HUES48 (cell line): ENCODE results near the gene CTNNBL1.

Experiments
- H3K27ac ChIP-seq: one replicate; pipeline ENCODE4 v1.7.0; 2013; ENCODE audit warnings: low read depth, low read length, inconsistent platforms
- H3K27me3 ChIP-seq: 2 replicates; pipeline ENCODE4 v1.6.1; 2013; ENCODE audit warnings: mild to moderate bottlenecking, low read length; ENCODE audit not compliant: control insufficient read depth, insufficient read depth
- H3K36me3 ChIP-seq: 2 replicates; pipeline ENCODE4 v1.6.1; 2013; ENCODE audit warnings: low read length; ENCODE audit not compliant: control insufficient read depth, insufficient read depth
- H3K4me1 ChIP-seq: 2 replicates; pipeline ENCODE4 v1.6.1; 2013; ENCODE audit warnings: mild to moderate bottlenecking, low read length; ENCODE audit not compliant: control insufficient read depth, insufficient read depth
- H3K4me3 ChIP-seq: 2 replicates; pipeline ENCODE4 v1.5.1; 2013; ENCODE audit warnings: mild to moderate bottlenecking, low read depth, low read length
- H3K9ac ChIP-seq: 2 replicates; pipeline ENCODE4 v1.6.1; 2013; ENCODE audit warnings: mild to moderate bottlenecking, low read depth, low read length, moderate library complexity
- H3K9me3 ChIP-seq: 2 replicates; pipeline ENCODE4 v1.6.1; 2013; ENCODE audit warnings: low read length; ENCODE audit not compliant: control insufficient read depth, insufficient read depth

Gene CTNNBL1

DNA sequence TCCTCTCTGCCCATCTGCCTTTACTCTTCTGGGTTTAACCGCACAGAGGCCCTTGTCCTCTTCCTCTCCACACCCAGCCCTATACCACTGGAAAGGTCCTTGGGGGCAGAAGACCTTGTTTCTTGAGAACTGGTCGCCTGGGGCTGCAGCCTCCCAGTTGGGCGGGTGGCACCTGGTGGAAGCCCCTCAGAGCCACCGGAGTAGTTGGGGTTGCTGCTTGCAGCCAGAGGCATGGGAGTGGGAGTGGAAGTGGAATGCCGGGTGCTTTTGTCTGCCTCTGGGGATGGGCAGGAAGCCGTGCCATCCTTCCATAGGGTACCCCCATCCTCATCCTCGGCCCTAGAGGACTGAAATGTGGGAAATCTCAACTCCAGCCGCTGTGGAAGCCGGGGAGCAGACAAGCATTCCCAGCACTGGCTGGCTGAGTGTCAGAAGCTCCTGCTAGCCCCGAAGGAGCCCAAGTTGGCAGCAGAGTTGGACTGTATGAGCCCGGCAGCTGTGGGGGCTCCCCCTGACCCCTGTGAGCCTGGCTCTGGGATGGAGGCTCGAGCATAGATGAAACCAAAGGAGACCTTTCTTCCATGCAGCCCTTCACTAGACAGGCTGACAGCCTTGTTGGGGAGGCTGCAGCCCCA, 210.3 kb downstream of the CTNNBL1 start:
- no peak overlapping the region for H3K9ac ChIP-seq
- H3K9me3 ChIP-seq, result no peaks in the 10 kb centered on the region
- H3K27ac ChIP-seq, result no peak overlapping the region
- peaks cover 21% of the 10 kb centered on the region for H3K4me1 ChIP-seq
- peaks cover 22% of the 10 kb centered on the region for H3K27me3 ChIP-seq
- no peak overlapping the region for H3K4me3 ChIP-seq
- no peaks in the 10 kb centered on the region for H3K36me3 ChIP-seq

DNA sequence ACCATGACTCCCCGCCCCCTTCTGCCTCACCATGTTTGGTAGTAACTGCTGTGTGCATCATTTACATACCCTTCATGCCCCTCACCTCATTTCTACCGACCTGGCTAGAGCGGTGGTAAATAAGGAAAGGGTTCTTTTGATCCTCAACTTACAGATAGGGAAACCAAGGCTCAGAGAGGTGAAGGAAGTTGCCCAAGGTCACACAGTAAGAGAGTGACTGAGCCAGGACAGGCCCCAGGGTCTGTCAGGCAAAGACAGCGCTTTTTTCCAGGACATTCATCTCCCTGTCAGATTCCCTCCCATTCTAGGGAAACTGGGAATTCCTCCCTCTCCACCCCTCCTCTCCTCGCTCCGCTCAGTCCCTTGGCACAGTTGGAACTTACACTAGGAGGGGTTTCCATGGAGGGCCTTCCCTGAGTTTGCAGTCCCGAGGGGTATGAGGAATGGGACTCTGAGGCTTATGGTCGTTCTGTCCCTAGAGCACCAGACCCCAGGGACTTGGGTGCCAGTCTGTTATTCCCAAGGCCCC, 211.1 kb downstream of the CTNNBL1 start:
- H3K36me3 ChIP-seq, result no peaks in the 10 kb centered on the region
- H3K4me1 ChIP-seq, result peaks cover 21% of the 10 kb centered on the region
- H3K9me3 ChIP-seq, result no peaks in the 10 kb centered on the region
- no peak overlapping the region for H3K27ac ChIP-seq
- H3K27me3 ChIP-seq, result peaks cover 22% of the 10 kb centered on the region
- H3K9ac ChIP-seq, result no peak overlapping the region
- H3K4me3 ChIP-seq, result no peak overlapping the region

DNA sequence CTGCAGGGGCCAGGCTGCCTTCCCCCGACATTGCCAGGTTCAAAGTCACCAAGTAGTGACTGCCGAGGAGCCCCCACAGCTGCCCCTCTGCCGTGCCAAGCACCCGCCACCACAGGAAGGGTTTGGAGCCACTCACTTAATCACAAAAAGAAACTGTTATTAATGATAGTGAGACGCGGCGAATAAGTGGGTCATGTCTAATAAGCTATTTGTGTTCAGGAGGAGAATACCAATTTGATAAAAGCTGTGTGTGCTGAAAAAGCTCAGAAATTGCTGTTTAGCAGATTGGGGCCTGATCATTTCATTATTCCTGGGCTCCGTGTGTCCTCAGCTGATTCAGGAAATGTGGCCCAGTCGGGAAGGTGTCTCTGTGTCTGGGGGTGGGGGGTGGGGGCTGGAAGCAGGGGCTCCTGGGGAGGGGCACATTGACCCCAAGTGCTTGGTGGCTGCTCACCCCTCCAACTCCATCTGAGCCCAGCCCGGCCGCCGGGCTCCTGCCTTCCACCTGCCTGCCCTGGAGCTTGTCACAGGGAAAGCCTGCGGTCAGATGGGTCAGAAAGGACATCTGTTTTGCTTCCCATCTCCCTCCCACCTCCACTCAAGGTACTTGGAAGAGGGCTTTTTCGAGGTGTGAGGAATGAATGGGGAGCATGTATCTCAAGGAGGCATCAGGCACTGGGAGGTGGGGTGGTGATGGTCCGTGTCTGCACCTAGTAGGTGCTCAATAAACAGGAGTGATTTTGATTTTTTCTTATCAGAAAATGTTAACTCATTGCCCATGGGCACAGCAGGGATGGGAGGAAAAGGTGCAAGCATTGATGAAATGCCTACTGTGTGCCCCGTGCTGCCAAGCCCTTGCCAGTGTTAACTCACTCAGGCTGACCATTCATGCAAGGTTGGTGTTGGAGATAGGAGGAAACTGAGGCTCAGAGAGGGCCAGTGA, 212.1 kb downstream of the CTNNBL1 start:
- no peak overlapping the region for H3K9ac ChIP-seq
- H3K27me3 ChIP-seq, result peaks cover 21% of the 10 kb centered on the region
- no peaks in the 10 kb centered on the region for H3K36me3 ChIP-seq
- no peaks in the 10 kb centered on the region for H3K9me3 ChIP-seq
- peaks cover 21% of the 10 kb centered on the region for H3K4me1 ChIP-seq
- no peak overlapping the region for H3K27ac ChIP-seq
- no peak overlapping the region for H3K4me3 ChIP-seq

DNA sequence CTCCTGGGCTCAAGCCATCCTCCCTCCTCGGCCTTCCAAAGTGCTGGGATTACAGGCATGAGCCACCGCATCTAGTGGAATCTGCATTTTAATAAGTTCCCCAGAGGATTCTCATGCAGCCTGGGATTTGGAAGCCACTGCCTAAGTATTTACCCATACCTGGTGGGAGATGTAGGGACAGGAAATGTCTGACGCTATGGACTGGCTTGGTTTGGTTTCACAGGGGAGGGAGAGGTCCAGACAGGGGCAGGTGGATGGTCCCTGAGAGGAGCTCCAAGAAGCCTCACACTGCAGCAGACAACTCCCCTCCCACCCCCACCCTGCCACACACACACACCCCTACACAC, 213.5 kb downstream of the CTNNBL1 start:
- peaks cover 16% of the 10 kb centered on the region for H3K27me3 ChIP-seq
- H3K4me1 ChIP-seq, result peaks cover 24% of the 10 kb centered on the region
- H3K4me3 ChIP-seq, result no peak overlapping the region
- H3K27ac ChIP-seq, result peak overlapping the region; percentile 74
- H3K36me3 ChIP-seq, result no peaks in the 10 kb centered on the region
- no peaks in the 10 kb centered on the region for H3K9me3 ChIP-seq
- H3K9ac ChIP-seq, result no peak overlapping the region

DNA sequence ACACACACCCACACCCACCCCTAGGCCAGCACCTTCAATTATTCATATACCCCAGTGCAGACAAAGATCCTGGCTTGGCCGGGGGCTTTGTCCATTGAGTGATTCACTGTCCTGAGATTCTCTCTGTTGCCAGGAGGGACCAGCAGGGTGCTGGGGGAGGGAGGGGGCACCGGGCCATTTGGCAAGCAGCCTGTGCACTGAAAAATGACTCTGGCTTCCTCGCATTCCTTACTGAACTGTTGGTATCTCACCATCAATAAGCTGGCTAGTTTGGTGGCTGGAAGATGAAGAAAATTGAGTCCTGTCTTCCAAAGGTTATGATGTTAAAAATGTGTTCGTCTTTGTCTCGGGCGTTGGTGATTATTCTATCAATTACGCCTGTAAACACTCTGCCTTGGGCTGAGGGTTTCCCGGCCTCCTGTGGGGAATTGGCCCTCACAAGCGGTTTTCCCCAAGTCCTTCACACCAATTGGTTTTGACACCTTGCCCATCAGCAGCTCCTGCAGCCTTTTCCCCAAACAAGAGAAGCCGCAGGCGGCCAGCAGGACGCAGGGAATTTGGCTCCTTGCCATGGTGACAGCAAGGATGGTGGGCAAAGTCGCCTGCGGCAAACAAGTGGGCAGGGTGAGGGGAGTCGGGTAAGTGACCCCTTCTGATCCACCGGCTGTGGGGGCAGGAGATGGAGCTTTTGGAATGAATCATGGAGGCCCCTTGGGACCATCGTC, 214.0 kb downstream of the CTNNBL1 start:
- no peak overlapping the region for H3K4me3 ChIP-seq
- H3K36me3 ChIP-seq, result no peaks in the 10 kb centered on the region
- H3K27ac ChIP-seq, result peak overlapping the region; percentile 74
- H3K27me3 ChIP-seq, result peaks cover 19% of the 10 kb centered on the region
- peaks cover 25% of the 10 kb centered on the region for H3K4me1 ChIP-seq
- H3K9ac ChIP-seq, result no peak overlapping the region
- no peaks in the 10 kb centered on the region for H3K9me3 ChIP-seq

DNA sequence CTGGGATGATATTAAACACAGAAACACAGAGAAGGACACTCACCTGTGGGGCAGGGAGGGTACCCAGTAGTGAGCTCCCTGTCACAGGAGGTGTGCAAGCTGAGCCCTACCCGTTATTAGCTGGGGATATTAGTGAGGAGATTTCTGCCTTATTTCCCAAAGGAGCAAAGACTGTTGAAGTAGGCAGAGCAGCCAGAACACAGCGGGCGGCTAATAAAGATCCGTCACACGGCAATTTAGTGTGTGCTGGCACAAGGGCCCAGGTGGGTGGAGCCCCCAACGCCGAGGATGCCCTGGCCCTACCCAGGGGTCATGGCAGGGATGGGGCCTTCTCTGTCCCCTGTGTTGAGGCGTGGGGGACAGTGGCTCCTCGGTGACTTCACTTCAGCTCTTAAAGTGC, 217.4 kb downstream of the CTNNBL1 start:
- H3K4me1 ChIP-seq, result peaks cover 35% of the 10 kb centered on the region
- H3K9ac ChIP-seq, result no peak overlapping the region
- peaks cover 28% of the 10 kb centered on the region for H3K27me3 ChIP-seq
- H3K27ac ChIP-seq, result no peak overlapping the region
- H3K36me3 ChIP-seq, result no peaks in the 10 kb centered on the region
- no peak overlapping the region for H3K4me3 ChIP-seq
- H3K9me3 ChIP-seq, result no peaks in the 10 kb centered on the region

DNA sequence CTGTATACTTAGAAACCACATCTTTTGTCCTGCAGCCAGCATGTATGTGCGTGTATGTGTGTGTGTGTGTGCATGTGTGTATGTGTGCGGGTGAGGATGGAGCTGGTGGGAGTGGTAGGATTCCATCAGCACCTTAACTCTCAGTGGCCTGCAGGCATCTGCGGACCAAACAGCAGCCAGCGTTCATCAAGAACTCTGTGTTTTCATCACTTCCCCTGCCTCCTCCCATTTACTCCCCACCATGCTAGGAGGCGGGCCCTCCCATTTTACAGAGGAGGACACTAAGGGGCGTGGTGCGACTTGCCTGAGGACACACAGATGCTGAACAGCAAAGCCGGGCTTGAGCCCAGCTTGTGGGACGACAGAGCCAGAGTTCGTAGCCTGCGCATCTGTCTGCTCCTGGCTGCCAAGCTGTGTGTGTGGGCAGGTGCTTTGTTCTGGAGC, 218.0 kb downstream of the CTNNBL1 start:
- H3K9me3 ChIP-seq, result no peaks in the 10 kb centered on the region
- peaks cover 37% of the 10 kb centered on the region for H3K4me1 ChIP-seq
- H3K9ac ChIP-seq, result no peak overlapping the region
- H3K27ac ChIP-seq, result no peak overlapping the region
- no peaks in the 10 kb centered on the region for H3K36me3 ChIP-seq
- H3K27me3 ChIP-seq, result peaks cover 34% of the 10 kb centered on the region
- H3K4me3 ChIP-seq, result no peak overlapping the region

DNA sequence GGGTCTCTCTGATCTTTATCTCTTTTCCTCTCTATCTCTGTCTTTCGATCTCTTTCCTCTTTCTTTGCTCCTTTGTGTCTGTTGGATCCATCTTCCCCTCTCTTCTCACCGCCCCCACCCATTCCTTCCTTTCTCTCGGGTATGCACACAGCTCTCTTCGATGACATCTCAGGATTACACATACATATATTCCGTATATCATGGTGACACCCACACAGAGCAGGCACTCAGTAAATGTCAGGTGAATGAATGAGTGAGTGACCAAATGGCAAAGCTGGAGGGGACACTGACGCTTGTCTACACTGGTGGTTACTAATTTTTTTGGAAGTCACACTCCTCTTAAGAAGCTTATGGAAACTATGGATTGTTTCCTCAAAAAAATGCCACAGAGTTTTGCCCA, 219.0 kb downstream of the CTNNBL1 start:
- H3K4me3 ChIP-seq, result no peak overlapping the region
- peaks cover 36% of the 10 kb centered on the region for H3K4me1 ChIP-seq
- H3K27ac ChIP-seq, result no peak overlapping the region
- no peaks in the 10 kb centered on the region for H3K36me3 ChIP-seq
- no peaks in the 10 kb centered on the region for H3K9me3 ChIP-seq
- peaks cover 34% of the 10 kb centered on the region for H3K27me3 ChIP-seq
- no peak overlapping the region for H3K9ac ChIP-seq

DNA sequence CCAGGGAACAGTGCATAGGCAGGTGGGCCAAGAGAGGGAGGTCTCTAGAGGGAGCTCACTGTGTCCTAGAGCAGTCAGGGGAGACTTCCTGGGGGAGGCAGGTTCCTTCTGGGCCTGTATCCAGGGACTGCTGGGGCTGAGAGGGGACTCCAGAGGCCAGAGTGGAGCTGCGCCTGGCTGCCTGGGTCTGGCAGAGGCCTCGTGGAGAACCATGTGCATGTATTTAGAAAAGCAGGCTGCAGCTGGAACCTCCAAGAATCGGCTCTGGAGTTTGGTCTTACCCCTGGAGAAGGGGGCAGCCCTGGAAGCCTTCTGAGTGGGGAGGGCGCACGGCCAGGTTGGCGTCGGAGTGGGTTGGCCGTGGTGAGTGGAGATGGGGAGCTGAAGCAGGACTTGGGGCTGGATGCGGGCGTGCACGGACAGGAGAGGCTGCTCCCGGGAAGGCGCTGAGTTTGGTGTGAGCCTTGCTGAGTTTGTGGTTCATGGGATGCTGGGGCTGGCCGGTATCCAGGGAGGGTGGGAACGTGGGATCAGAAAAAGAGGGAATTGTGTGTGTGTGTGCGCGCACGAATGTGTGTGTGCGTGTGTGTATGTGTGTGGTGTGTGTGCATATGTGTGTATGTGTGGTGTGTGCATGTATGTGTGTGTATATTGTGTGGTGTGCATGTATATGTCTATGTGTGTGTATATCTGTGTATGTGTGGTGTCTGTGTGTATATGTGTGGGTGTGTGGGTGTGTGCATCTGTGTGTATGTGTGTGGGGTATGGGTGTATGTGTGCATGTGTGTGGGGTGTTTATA, 219.9 kb downstream of the CTNNBL1 start:
- Histone ChIP-seq H3K9me3 (no peaks in the 10 kb centered on the region), H3K4me1 (peaks cover 37% of the 10 kb centered on the region), H3K27me3 (peaks cover 37% of the 10 kb centered on the region), H3K27ac (no peak overlapping the region), H3K9ac (no peak overlapping the region), H3K36me3 (no peaks in the 10 kb centered on the region), H3K4me3 (no peak overlapping the region)

DNA sequence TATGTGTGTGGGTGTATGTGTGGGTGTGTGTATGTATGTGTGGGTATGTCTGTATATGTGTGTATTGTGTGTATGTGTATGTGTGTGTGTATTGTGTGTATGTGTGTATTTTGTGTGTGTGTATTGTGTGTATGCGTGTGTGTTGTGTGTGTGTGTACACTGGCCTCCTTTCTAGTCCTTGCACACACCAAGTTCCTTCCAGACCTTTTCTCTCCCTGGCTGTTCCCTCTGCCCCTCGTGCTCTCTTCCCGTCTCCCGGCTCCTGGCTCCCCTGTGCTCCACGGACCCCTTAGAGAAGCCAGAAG, 220.5 kb downstream of the CTNNBL1 start:
- Histone ChIP-seq H3K4me3 (peak overlapping the region; percentile 60), H3K9ac (no peak overlapping the region), H3K4me1 (peaks cover 42% of the 10 kb centered on the region), H3K27ac (peak overlapping the region; percentile 86), H3K36me3 (no peaks in the 10 kb centered on the region), H3K9me3 (no peaks in the 10 kb centered on the region), H3K27me3 (peaks cover 37% of the 10 kb centered on the region)
